ENCODE measurements around the gene ZNF768. TPM values are rescaled to one million over a fixed set of nuclear protein-coding genes. Genes with fewer than 3 reads are reported as not detected.

Gene ZNF768
- total and polyA plus RNA-seq, 7 experiments from 2014 or later, result 1.6 to 8.5 (median 7.1) TPM

- intact Hi-C loops (cut with micrococcal nuclease), result loop anchor here (1.0 to 2.0 kb wide), 13 partner anchors 8 to 171 kb away; partner anchors contain the start of genes DCTPP1 (in 2 of the 2), ITGAL (in 2 of the 2), ZNF764 (in 2 of the 2) and ZNF785 (in 2 of the 2)
Measured at GRCh38 chr16:30527635-30528178, 1.3 kb upstream of the ZNF768 start.

GRCh38 chr16:30526823-30527634 is 663 bp upstream of the ZNF768 start:
- no peaks in the 10 kb centered on the region for H3K27me3 ChIP-seq (ENCODE audit: control insufficient read depth in 2 of 2, insufficient read depth in 2 of 2, low read length in 2 of 2)
- peaks cover 0 to 2% (median 0%) of the 10 kb centered on the region in 11 donors for H3K9me3 Mint-ChIP-seq
- ATAC-seq (peak; percentile 87), DNase-seq (peak; percentile 59 to 95 (median 64))
- H3K36me3 ChIP-seq (ENCODE audit: control insufficient read depth in 2 of 3, insufficient read depth in 3 of 3, low read length in 3 of 3), result peaks cover 0 to 19% (median 0%) of the 10 kb centered on the region in 3 experiments
- H3K4me1 Mint-ChIP-seq, result peaks cover 16 to 39% (median 32%) of the 10 kb centered on the region in 7 donors
- intact Hi-C loops (cut with micrococcal nuclease), result loop anchor here (1.0 to 2.0 kb wide), 13 partner anchors 8 to 172 kb away; partner anchors contain the start of genes DCTPP1 (in 2 of the 2), ITGAL (in 2 of the 2), ZNF764 (in 2 of the 2) and ZNF785 (in 2 of the 2)
- peak overlapping the region; percentile 82 to 94 (median 88) for H3K27ac Mint-ChIP-seq
- H3K4me3 ChIP-seq (ENCODE audit: low read length), result peak overlapping the region; percentile 75
- ChIA-PET POLR2A (interaction anchor here (0.9 to 4.5 kb wide), 6 partner anchors 9 to 158 kb away, joined by 3 to 29 read pairs (median 4); partner anchors contain the start of genes DCTPP1, ZNF688 and ZNF764), CTCF (interaction anchor here (0.6 to 1.6 kb wide), 2 partner anchors 77 to 81 kb away, joined by 3 read pairs; no protein-coding TSS in a partner anchor)
- no peaks in the 10 kb centered on the region for H3K27me3 Mint-ChIP-seq
- peak overlapping the region; percentile 78 to 92 (median 88) for H3K4me3 Mint-ChIP-seq
- H3K9me3 ChIP-seq (ENCODE audit: control insufficient read depth in 2 of 3, low read length in 3 of 3), result no peaks in the 10 kb centered on the region
- H3K27ac ChIP-seq (ENCODE audit: low read depth, low read length), result peak overlapping the region; percentile 76
- peaks cover 0 to 10% of the 10 kb centered on the region in 2 donors for H3K4me1 ChIP-seq (ENCODE audit: control insufficient read depth in 2 of 2, insufficient read depth in 2 of 2, low read length in 2 of 2)
- peaks cover 0 to 4% (median 0%) of the 10 kb centered on the region in 5 donors for H3K36me3 Mint-ChIP-seq

More at GRCh38 chr16:30527635-30528178, 1.3 kb upstream of the ZNF768 start:
- Histone ChIP-seq H3K27me3 (ENCODE audit: control insufficient read depth in 2 of 2, insufficient read depth in 2 of 2, low read length in 2 of 2) (no peaks in the 10 kb centered on the region), H3K36me3 (ENCODE audit: control insufficient read depth in 2 of 3, insufficient read depth in 3 of 3, low read length in 3 of 3) (peaks cover 0 to 20% (median 0%) of the 10 kb centered on the region in 3 experiments), H3K4me3 (ENCODE audit: low read length) (peak overlapping the region; percentile 75), H3K27ac (ENCODE audit: low read depth, low read length) (peak overlapping the region; percentile 76), H3K4me1 (ENCODE audit: control insufficient read depth in 2 of 2, insufficient read depth in 2 of 2, low read length in 2 of 2) (peaks cover 0 to 10% of the 10 kb centered on the region in 2 donors), H3K9me3 (ENCODE audit: control insufficient read depth in 2 of 3, low read length in 3 of 3) (no peaks in the 10 kb centered on the region)
- peak in 1 of 9 donors; percentile 39 for DNase-seq
- peaks cover 10 to 39% (median 30%) of the 10 kb centered on the region in 7 donors for H3K4me1 Mint-ChIP-seq
- H3K9me3 Mint-ChIP-seq, result peaks cover 0 to 2% (median 0%) of the 10 kb centered on the region in 11 donors
- H3K4me3 Mint-ChIP-seq, result peak overlapping the region; percentile 78 to 92 (median 88)
- CTCF ChIA-PET, result interaction anchor here (0.6 to 1.6 kb wide), 3 partner anchors 31 to 82 kb away, joined by 3 to 4 read pairs (median 3); no protein-coding TSS in a partner anchor
- POLR2A ChIA-PET, result interaction anchor here (0.5 to 4.5 kb wide), 10 partner anchors 8 to 159 kb away, joined by 3 to 29 read pairs (median 4); partner anchors contain the start of genes DCTPP1, ZNF688 and ZNF764
- H3K27ac Mint-ChIP-seq, result peak overlapping the region; percentile 82 to 94 (median 88)
- no peaks in the 10 kb centered on the region for H3K36me3 Mint-ChIP-seq
- peak; percentile 21 for ATAC-seq
- H3K27me3 Mint-ChIP-seq, result no peaks in the 10 kb centered on the region

DNA sequence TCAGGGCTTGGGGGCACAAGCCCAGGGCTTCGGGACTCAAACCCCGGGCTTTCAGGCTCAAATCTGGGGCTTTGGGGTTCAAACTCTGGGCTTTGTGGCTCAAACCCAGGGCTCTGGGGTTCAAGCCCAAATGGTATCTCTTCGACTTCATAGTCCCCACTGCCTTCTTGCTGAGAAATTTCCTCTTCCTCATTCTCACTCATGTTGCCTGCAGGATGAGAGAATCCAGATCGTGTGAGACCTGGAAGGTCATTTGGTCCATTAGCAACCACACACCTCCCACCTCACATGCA is 576 bp downstream of the ZNF768 start:
- peaks cover 17 to 32% (median 28%) of the 10 kb centered on the region in 7 donors for H3K4me1 Mint-ChIP-seq
- no peaks in the 10 kb centered on the region for H3K9me3 ChIP-seq (ENCODE audit: control insufficient read depth in 2 of 3, low read length in 3 of 3)
- H3K4me1 ChIP-seq (ENCODE audit: control insufficient read depth in 2 of 2, insufficient read depth in 2 of 2, low read length in 2 of 2), result peaks cover 0 to 10% of the 10 kb centered on the region in 2 donors
- ChIA-PET POLR2A (interaction anchor here (1.2 to 2.1 kb wide), 3 partner anchors 10 to 45 kb away, joined by 3 to 13 read pairs (median 4); partner anchors contain the start of genes ZNF688 and ZNF747), CTCF (interaction anchor here (0.7 to 1.1 kb wide), 3 partner anchors 9 to 103 kb away, joined by 3 to 5 read pairs (median 3); partner anchors contain the start of gene ZNF747)
- no peaks in the 10 kb centered on the region for H3K27me3 ChIP-seq (ENCODE audit: control insufficient read depth in 2 of 2, insufficient read depth in 2 of 2, low read length in 2 of 2)
- no peaks in the 10 kb centered on the region for H3K27me3 Mint-ChIP-seq
- peak overlapping the region in 8 of 9 donors; percentile 28 to 94 (median 72) for H3K27ac Mint-ChIP-seq
- H3K4me3 Mint-ChIP-seq, result peak overlapping the region; percentile 61 to 93 (median 85)
- DNase-seq (no peak), ATAC-seq (no peak)
- peak overlapping the region; percentile 48 for H3K4me3 ChIP-seq (ENCODE audit: low read length)
- H3K27ac ChIP-seq (ENCODE audit: low read depth, low read length), result peak overlapping the region; percentile 76
- intact Hi-C loops (cut with micrococcal nuclease), result loop anchor here (2.0 kb wide), 8 partner anchors 33 to 173 kb away; partner anchors contain the start of genes ITGAL (in 2 of the 2), ZNF785 (in 2 of the 2), PRR14 (in 1 of the 2) and SRCAP (in 1 of the 2)
- peaks cover 0 to 6% (median 0%) of the 10 kb centered on the region in 5 donors for H3K36me3 Mint-ChIP-seq
- peaks cover 0 to 20% (median 0%) of the 10 kb centered on the region in 3 experiments for H3K36me3 ChIP-seq (ENCODE audit: control insufficient read depth in 2 of 3, insufficient read depth in 3 of 3, low read length in 3 of 3)
- H3K9me3 Mint-ChIP-seq, result peaks cover 0 to 2% (median 0%) of the 10 kb centered on the region in 11 donors

DNA sequence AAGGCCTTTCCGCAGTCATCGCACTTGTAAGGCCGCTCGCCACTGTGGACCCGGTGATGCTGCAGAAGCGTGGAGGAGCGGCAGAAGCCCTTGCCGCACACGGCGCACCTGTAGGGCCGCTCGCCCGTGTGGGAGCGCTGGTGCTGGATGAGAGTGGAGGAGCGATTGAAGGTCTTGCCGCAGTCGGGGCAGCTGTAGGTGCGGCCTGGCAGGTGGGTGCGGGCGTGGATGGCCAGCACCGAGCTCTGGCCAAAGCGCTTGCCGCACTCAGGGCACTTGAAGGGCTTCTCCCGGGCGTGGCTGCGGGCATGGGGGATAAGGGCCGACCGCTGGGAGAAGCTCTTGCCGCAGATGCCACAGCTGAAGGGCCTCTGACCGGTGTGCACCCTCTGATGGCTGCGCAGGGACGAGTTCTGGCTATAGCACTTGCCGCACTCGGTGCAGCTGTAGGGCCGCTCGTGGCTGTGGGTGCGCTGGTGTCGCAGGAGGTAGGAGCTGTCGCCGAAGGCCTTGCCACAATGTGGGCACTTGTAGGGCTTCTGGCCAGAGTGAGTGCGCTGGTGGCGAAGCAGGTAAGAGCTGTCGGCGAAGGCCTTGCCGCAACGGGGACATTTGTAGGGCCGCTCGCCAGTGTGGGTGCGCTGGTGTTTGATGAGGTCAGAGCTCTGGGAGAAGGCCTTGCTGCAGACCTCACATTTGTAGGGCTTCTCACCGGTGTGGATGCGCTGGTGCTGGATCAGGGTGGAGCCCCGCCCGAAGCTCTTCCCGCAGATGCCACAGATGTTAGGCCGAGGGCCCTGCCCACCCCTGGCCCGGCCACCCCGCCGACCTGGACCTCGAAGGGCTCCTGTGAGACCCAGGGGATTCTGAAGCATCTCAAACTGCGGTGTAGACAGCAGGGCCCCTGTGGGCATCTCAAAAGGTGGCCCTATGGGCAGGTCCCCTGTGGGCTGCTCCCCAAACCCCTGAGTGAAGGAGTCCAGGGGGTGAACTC is 1.5 kb downstream of the ZNF768 start:
- Histone ChIP-seq H3K4me3 (ENCODE audit: low read length) (no peak overlapping the region), H3K36me3 (ENCODE audit: control insufficient read depth in 2 of 3, insufficient read depth in 3 of 3, low read length in 3 of 3) (peaks cover 0 to 28% (median under 1%) of the 10 kb centered on the region in 3 experiments), H3K27me3 (ENCODE audit: control insufficient read depth in 2 of 2, insufficient read depth in 2 of 2, low read length in 2 of 2) (no peaks in the 10 kb centered on the region), H3K27ac (ENCODE audit: low read depth, low read length) (no peak overlapping the region), H3K9me3 (ENCODE audit: control insufficient read depth in 2 of 3, low read length in 3 of 3) (no peaks in the 10 kb centered on the region), H3K4me1 (ENCODE audit: control insufficient read depth in 2 of 2, insufficient read depth in 2 of 2, low read length in 2 of 2) (peaks cover 0 to 9% of the 10 kb centered on the region in 2 donors)
- intact Hi-C loops (cut with micrococcal nuclease), result no loop called here
- peak overlapping the region in 6 of 10 donors; percentile 32 to 65 (median 42) for H3K4me3 Mint-ChIP-seq
- POLR2A ChIA-PET, result interaction anchor here (0.5 to 2.1 kb wide), 9 partner anchors 9 to 95 kb away, joined by 3 to 13 read pairs (median 3); partner anchors contain the start of genes DCTPP1, ZNF688 and ZNF747
- H3K4me1 Mint-ChIP-seq, result peaks cover 17 to 26% (median 23%) of the 10 kb centered on the region in 7 donors
- peaks cover 0 to 12% (median under 1%) of the 10 kb centered on the region in 5 donors for H3K36me3 Mint-ChIP-seq
- H3K9me3 Mint-ChIP-seq, result peaks cover 0 to 2% (median 0%) of the 10 kb centered on the region in 11 donors
- H3K27me3 Mint-ChIP-seq, result no peaks in the 10 kb centered on the region
- ATAC-seq (no peak), DNase-seq (no peak)
- CTCF ChIA-PET, result interaction anchor here (0.7 to 1.2 kb wide), 5 partner anchors 10 to 104 kb away, joined by 3 to 6 read pairs (median 3); partner anchors contain the start of gene ZNF747
- peak overlapping the region in 4 of 9 donors; percentile 25 to 56 (median 42) for H3K27ac Mint-ChIP-seq

GRCh38 chr16:30523768-30524574 is 2.4 kb downstream of the ZNF768 start:
- Mint-ChIP-seq H3K27me3 (no peaks in the 10 kb centered on the region), H3K4me3 (peak overlapping the region in 1 of 10 donors; percentile 40), H3K9me3 (peaks cover 0 to 2% (median 0%) of the 10 kb centered on the region in 11 donors), H3K36me3 (peaks cover 5 to 21% (median 10%) of the 10 kb centered on the region in 5 donors), H3K27ac (no peak overlapping the region), H3K4me1 (peaks cover 14 to 29% (median 21%) of the 10 kb centered on the region in 7 donors)
- Histone ChIP-seq H3K27ac (ENCODE audit: low read depth, low read length) (no peak overlapping the region), H3K4me1 (ENCODE audit: control insufficient read depth in 2 of 2, insufficient read depth in 2 of 2, low read length in 2 of 2) (peaks cover 0 to 7% of the 10 kb centered on the region in 2 donors), H3K4me3 (ENCODE audit: low read length) (no peak overlapping the region), H3K9me3 (ENCODE audit: control insufficient read depth in 2 of 3, low read length in 3 of 3) (no peaks in the 10 kb centered on the region), H3K36me3 (ENCODE audit: control insufficient read depth in 2 of 3, insufficient read depth in 3 of 3, low read length in 3 of 3) (peaks cover 6 to 37% (median 7%) of the 10 kb centered on the region in 3 experiments), H3K27me3 (ENCODE audit: control insufficient read depth in 2 of 2, insufficient read depth in 2 of 2, low read length in 2 of 2) (no peaks in the 10 kb centered on the region)
- no peak for DNase-seq
- intact Hi-C loops (cut with micrococcal nuclease), result no loop called here
- ATAC-seq, result no peak
- ChIA-PET CTCF (interaction anchor here (0.9 to 1.2 kb wide), 2 partner anchors 12 to 75 kb away, joined by 3 to 6 read pairs; no protein-coding TSS in a partner anchor), POLR2A (interaction anchor here (0.5 to 2.1 kb wide), 7 partner anchors 10 to 94 kb away, joined by 3 to 13 read pairs (median 3); partner anchors contain the start of genes DCTPP1, ZNF688 and ZNF747)
